HL-60/S4 treated with retinoic acid at 250 ng/mL for 4 days and 3 days (cell line): ENCODE data around the gene PATZ1.

ENCODE experiments used
- in situ Hi-C: fragments of 300-500 bp; cut with MboI; formaldehyde crosslinking; loops from 2 replicates; pipeline ENCODE4 v1.7.0; 2022; ENCODE audit warnings: low sequenced_read_pairs

Gene PATZ1

DNA sequence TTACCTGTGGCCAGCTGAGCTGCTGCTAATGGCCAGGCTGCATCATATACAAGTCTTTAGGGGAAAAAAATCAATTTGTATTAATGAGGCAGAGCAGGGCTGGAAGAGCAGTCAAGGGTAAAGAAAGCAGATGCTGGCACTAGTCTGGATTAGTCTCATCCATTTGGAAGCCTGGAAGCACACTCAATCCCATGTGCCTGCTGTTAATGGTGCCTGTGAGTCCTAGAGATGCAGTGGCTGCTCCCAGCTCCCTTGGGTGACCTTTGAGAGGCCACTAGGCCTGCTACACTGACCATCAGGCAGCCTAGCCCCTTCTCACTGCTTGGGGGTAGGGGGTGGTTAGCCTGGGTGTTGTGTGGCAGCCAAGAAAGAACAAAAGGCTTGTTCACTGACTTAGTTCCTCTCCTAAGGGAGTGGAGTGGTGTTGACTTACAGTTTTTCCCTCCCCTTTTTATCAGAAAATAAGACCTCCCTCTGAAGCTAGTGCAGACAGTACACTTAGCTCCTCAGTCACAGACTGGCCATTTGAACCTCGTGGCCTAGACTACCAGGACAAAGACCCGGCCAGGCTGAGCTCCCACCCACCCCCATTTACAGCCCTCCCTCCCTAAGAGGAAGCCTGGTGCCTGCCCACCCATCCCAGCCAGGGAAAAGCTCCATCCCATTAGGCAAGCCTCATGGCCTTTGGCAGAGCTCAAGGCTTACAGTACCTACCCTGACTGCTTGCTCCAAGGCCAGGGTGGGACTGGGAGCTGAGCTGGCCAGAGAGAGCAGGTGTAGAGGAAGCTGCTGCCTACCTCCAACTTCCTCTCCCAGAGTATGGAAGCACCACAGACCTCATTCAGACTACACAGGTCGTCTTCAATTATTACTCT lies 61.6 kb downstream of the PATZ1 start:
- in situ Hi-C loops = no loop called here

GRCh38 chr22:31282748-31283468 lies 63.2 kb downstream of the PATZ1 start:
- in situ Hi-C loops = no loop called here

DNA sequence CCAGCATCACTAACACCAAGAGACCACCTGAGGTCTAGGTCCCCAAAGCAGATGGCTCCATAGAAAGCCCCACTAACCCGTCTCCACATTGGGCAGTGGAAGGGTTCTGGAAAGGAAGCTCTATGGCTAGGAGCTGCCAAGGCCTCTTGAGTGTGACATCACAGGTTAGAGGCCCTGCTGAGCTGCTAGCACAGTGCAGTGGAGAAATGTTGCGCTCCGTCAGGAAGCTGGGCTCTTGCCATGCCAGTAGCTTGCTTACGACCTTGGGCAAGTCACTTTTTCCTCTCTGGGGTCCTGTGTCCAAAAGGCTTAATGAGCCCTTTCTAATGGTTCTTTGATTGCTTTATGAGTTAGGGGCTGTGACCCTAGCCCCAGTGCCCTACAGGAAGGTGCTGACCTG lies 64.4 kb downstream of the PATZ1 start:
- in situ Hi-C loops = no loop called here

- in situ Hi-C loops = no loop called here
Observed at GRCh38 chr22:31279821-31280505, 66.2 kb downstream of the PATZ1 start.

GRCh38 chr22:31279327-31279669 lies 66.8 kb downstream of the PATZ1 start:
- in situ Hi-C loops = no loop called here

- in situ Hi-C loops = no loop called here
Observed at GRCh38 chr22:31278626-31279326, 67.4 kb downstream of the PATZ1 start.

DNA sequence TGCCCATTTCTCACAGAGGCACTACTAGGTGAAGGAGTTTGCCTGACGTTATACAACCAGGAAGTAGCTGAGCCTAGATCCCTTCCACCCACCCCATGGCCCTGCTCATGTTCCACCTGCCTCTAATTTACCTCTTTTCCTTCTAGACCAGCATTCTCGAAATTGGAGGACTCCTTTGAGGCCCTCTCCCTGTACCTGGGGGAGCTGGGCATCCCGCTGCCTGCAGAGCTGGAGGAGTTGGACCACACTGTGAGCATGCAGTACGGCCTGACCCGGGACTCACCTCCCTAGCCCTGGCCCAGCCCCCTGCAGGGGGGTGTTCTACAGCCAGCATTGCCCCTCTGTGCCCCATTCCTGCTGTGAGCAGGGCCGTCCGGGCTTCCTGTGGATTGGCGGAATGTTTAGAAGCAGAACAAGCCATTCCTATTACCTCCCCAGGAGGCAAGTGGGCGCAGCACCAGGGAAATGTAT lies 68.0 kb downstream of the PATZ1 start:
- in situ Hi-C loops = no loop called here

GRCh38 chr22:31277741-31278140 lies 68.4 kb downstream of the PATZ1 start:
- in situ Hi-C loops = no loop called here

GRCh38 chr22:31276426-31277167 lies 69.5 kb downstream of the PATZ1 start:
- in situ Hi-C loops = no loop called here
